NCI-H1694 (cell line): Measurements from ENCODE around the gene ITPA.
"Not testable (repeated sequence)": the region's sequence is repeated elsewhere in the genome, so short reads cannot be mapped to it uniquely, and the experiment has no call there.

ENCODE experiments used
- DNase-seq: peaks from one replicate; lab custom pipeline; 2025; lab: John Stamatoyannopoulos, UW

Gene ITPA

GRCh38 chr20:3202965-3203314 is 6.4 kb upstream of the ITPA start:
- DNase-seq: no peak

DNA sequence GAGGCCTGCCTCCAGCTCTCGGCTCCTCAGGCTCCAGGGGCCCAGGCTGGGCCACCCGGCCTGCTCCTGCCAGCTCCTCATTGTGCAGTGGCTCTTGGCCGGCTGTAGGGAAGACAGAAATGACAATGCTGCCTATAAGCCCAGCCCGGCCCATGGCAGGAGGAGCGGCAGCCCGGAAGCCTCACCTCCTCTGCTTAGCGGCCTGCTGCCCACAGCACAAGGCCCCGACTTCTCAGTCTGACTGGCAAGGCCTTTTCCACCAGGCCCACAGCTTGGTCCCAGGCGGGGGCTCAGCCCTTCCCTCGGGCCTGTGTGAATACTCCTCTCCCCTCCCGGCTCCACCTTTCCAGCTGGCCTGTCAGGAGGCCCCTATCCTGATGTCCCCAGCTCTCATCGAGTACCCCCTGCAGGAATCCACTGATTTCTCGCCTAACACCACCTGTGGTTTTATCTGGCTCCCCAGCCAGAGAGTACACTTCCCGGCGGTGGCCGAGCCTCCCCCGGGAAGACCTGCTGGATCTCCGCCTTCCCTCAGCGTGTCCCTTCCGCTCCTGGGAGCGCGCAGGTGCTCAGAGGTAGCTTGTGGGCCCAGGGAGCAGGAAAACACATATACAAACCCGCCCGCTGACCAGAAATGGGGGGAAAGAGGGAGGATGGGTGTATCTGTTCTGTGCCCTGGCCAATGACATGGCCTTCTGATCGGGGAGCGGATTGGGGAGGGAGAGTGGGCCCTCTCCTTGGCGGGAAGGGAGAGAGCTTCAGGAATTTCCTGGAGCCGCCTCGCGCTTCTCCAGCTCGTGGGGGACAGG is 5.8 kb upstream of the ITPA start:
- no peak for DNase-seq

GRCh38 chr20:3204124-3204794 is 5.0 kb upstream of the ITPA start, which contains the start of gene DDRGK1:
Gene DDRGK1 (minus strand): TSS chr20:3204682. CDS start chr20:3204627, 55 bp downstream.
- DNase-seq: peak; percentile 76

GRCh38 chr20:3208786-3209256 is 477 bp upstream of the ITPA start:
- DNase-seq: no peak

GRCh38 chr20:3209946-3210317 is 634 bp downstream of the ITPA start:
- DNase-seq: no peak

DNA sequence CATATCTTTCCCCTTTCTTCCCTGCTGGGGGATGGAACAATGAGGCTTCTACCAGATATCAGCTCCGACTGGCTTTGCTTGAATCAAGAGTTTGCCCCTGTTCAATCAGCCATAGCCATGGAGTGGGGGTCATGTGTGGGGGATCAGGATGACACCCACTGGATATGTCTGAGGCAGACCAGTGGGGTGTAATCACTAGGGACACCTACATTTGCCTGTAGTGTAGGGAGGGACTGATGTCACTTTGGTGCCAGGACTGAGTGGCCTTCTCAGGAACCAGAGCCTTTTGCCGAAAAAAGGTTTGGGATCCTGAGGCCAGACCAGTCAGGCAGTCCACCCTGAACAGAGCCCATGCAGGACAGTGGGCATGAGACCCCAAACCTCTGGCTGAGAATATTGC is 1.0 kb downstream of the ITPA start:
- DNase-seq: no peak

- no peak for DNase-seq
Observed at GRCh38 chr20:3213226-3213625, 3.9 kb downstream of the ITPA start.

GRCh38 chr20:3215359-3215917 is 6.1 kb downstream of the ITPA start:
- DNase-seq: not testable (repeated sequence)

- peak; percentile 24 for DNase-seq
Observed at GRCh38 chr20:3218307-3218988, 9.2 kb downstream of the ITPA start.

DNA sequence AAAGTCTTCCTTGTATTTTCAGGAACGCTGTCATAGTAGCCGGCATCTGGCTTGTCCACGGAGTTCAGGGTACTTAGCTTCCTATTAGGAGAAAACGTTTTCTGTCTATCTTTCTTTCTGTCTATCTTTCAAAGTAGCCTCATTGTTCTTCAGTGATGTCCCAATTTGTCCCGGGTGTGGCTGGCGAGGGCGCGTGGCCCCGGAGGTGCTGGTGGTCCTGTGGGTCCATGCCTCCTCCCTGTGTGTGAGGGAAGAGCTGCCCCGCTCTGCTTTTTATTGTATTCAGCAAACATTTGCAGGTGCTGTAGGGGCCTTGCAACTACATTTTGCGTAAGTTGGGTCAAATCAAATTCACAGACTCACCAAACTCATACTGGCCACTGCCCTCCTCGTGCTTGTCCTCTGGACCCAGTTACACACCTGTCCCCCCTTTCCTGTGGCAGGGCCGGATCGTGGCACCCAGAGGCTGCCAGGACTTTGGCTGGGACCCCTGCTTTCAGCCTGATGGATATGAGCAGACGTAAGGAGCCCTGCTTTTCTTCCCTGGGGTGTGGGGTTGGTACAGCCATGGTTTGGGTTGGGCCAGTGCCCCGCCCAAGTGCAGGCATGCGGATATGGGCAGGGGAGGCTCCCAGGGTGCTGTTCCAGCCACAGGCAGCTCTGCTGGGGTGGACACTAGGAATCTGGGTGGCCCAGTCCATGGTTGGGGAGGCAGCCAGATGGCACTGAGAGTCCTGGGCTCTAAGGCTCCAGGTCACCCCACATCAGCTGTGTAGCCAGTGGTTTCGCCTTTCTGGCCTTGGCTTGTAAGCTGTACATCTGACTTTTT is 12.3 kb downstream of the ITPA start:
- DNase-seq: no peak

GRCh38 chr20:3222635-3223600 is 13.6 kb downstream of the ITPA start:
- DNase-seq: peak; percentile 65

GRCh38 chr20:3223651-3223993 is 14.3 kb downstream of the ITPA start:
- DNase-seq: no peak

DNA sequence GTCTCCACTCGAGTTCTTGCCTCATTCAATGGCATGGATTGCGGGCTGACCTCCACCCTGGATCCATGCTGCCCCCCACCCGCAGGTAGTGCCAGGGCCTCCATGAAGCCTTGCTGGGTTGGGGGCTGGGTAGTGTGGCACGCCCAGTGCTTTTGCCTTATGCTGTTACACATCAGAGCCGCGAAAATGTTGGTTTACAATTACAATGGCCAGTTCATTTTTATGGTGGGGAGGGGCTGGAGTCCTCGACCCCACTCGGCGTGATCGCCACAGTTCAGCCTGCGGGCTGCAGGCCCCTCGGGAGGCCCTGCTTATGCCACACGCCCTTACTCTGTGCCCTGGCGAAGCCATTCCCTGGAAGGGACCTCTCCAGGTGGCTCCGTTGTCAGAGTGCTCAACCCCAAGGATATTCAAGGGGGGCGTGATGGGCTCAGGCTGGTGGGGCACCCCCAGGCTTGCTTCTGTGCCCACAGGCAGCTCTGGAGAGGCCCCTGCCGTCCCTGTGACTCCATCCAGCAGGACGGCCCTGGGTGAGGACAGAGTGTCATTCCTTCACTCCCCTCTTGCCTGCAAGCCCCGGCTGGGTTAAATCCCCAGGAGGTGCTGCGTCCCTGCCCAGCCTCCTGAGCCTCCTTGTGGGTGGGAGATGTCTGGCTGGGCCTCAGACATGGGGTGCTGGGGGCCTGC is 14.8 kb downstream of the ITPA start:
- no peak for DNase-seq

- DNase-seq: no peak
Observed at GRCh38 chr20:3224681-3225421, 15.6 kb downstream of the ITPA start.

GRCh38 chr20:3226093-3226492 is 16.8 kb downstream of the ITPA start:
- no peak for DNase-seq

DNA sequence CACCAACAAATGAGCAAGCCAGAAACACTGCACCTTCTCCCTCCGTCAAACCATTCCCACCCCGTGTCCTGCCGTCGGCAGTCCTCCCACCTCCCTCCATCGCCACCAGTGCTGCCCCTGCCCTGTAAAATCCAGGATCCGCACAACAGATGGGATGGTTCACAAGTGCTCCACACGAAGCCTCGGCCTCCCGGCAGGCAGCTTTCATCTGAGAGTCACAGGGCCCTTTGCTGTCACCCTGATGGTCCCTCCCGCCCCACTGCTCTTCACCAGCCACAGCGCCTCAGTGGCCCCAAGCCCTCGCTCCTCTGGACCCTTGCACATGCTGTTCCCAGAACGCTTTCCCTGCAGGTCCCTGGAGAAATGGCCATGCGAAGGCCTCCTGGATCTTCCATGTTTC is 17.6 kb downstream of the ITPA start:
- DNase-seq: no peak

DNA sequence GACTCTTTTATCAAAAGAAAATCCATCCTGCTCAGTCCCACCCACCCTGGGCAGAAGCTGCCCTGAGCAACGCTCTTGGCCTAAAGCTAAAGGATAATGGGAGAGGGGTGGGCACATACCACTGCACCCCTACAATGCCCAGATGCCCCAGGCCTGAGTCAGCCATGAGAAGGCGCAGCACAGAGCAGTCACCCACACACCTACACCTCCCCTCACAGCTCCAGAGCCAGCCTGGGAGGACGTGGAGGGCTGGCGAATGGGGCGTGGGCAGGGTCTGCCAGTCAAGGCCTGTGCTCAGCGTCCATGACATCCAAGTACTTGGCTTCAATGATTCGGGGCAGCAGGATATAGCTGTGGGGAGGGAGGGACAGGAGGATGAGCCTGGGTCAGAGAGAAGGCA is 18.2 kb downstream of the ITPA start:
- DNase-seq: no peak

DNA sequence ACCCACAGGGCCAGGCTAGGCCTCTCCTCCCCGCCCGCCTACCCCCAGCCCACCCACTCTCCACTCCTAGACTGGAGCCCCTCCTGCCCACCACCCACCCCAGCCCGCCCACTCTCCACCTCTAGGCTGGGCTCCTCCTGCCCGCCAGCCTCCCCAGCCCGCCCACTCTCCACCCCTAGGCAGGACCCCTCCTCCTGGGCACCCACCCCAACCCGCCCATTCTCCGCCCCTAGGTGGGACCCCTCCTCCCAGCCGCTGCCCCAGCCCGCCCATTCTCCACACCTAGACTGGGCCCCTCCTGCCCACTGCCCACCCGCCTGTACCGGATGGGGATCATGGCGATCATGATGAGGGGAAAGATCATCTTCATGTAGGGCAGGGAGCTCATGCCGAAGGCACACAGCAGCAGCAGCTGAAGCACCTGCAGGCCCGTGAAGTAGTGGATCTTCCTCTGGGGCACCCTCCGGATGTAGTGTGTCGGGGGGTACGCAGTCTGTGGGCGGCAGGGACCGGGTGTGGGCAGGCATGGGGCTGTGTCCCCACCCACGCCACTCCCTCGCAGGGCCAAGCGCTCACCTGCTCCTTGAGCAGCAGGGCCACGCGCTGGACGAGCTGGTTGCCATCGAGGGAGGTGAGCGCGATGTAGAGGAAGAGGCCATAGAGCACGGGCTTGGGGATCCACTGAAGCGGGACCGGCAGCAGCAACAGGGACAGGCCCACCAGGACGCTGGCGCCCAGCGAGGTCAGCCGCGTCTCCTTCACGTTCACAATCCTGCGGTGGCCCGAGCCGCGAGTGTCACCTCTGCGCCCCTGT is 18.8 kb downstream of the ITPA start:
- no peak for DNase-seq

- DNase-seq: no peak
Observed at GRCh38 chr20:3228750-3229032, 19.4 kb downstream of the ITPA start.
